AG09319 (cell line): ENCODE results near the gene ETS2.

Experiments
- DNase-seq: peaks from one replicate; pipeline ENCODE4 v3.0.0-alpha.2; 2010; ENCODE audit warnings: low read depth; ENCODE audit errors: extremely low read depth
- TF ChIP-seq, protein P1 (sequence below): IDR thresholded peaks from 2 replicates; pipeline ENCODE4 v1.5.1; 2011; ENCODE audit warnings: low read depth, mild to moderate bottlenecking, inconsistent platforms, low read length, moderate library complexity

The ETS2 gene

DNA sequence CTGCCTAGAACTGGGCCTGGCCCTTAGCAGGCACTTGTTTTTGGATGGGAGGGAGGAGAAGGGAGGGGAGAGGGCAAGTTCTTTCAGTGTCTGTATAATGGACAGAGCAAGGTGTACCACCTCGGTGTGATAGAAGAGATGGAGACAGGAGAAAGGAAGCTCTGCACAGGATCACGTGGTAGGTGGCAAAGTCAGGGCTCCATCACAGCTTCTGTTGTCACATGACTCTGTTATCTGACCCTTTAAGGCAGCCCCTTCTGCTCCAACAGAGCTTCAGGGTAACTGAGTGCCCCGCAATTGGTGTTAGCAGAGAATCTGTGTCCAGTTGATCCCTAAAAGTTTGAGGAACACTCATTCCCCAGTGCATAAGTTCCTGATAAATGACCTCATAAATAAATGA is 16.5 kb upstream of the ETS2 start:
- TF ChIP-seq, protein P1, sequence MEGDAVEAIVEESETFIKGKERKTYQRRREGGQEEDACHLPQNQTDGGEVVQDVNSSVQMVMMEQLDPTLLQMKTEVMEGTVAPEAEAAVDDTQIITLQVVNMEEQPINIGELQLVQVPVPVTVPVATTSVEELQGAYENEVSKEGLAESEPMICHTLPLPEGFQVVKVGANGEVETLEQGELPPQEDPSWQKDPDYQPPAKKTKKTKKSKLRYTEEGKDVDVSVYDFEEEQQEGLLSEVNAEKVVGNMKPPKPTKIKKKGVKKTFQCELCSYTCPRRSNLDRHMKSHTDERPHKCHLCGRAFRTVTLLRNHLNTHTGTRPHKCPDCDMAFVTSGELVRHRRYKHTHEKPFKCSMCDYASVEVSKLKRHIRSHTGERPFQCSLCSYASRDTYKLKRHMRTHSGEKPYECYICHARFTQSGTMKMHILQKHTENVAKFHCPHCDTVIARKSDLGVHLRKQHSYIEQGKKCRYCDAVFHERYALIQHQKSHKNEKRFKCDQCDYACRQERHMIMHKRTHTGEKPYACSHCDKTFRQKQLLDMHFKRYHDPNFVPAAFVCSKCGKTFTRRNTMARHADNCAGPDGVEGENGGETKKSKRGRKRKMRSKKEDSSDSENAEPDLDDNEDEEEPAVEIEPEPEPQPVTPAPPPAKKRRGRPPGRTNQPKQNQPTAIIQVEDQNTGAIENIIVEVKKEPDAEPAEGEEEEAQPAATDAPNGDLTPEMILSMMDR = no peak
- DNase-seq = no peak

DNA sequence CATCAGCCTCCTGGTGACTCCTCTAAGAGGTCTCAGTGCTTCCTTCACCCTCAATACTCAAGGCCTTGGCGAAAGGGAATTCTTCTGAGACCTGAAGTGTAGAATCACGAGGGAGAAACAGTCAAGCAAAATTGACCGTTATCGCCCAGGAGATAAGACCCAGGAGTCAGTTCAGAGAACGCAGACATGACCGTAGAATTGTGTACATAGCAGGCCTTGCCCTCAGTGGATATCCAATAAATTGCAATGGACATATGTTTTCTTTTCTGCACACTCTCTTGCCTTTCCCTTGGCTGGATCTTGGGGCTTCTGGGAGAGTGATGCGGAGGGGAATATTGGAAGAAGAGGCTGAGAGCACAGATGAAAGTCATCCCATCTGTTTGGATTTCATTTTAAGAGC is 15.7 kb upstream of the ETS2 start:
- no peak for DNase-seq
- TF ChIP-seq, protein P1 = no peak

DNA sequence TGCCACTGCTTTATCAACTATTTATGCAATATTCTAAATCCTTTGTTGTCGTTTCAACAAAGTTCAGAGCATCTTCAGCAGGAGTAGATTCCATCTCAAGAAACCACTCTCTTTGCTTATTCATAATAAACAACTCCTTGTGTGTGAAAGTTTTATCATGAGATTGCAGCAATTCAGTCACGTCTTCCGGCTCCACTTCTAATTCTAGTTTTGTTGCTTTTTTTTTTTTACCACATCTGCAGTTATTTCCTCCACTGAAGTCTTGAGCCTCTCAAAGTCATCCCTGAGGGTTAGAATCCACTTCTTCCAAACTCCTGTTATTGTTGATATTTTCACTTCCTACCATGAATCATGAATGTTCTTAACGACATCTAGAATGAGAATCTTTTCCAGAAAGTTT is 14.8 kb upstream of the ETS2 start:
- TF ChIP-seq, protein P1 = no peak
- DNase-seq = no peak

DNA sequence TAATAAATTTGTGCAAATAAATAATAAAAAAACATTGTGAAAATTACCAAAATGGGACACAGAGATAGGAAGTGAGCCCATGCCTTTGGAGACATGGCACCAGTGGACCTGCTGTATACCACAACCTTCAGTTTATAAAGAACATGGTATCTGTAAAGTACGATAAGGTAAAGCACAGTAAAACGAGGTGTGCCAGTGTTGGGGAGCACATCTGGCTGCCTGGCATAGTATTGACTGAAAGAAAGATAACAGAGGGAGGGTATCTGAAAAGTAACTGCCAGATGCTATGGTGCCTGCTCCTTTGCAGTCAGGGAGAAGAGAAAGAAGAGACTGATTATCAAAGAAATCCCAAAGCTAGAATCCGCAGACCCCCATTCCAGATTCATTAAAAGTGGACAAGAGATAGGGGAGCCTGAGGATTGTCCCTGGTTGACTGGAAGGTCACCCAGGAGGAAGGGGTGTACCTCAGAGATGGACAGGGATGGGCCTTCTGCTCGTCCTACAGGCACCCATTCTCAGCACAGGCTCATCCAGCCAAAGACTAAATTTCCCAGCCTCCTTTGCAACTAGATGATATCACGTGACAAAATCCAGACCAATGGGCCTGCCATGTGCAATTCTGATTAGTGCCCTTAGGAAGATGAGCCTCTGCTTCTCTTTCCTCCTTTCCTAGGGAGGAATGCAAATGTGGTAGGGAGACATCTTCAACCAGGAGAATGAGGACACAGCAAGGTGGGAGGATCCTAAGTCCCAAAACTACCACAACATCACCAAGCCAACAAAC is 12.9 kb upstream of the ETS2 start:
- no peak for DNase-seq
- TF ChIP-seq, protein P1 = no peak

DNA sequence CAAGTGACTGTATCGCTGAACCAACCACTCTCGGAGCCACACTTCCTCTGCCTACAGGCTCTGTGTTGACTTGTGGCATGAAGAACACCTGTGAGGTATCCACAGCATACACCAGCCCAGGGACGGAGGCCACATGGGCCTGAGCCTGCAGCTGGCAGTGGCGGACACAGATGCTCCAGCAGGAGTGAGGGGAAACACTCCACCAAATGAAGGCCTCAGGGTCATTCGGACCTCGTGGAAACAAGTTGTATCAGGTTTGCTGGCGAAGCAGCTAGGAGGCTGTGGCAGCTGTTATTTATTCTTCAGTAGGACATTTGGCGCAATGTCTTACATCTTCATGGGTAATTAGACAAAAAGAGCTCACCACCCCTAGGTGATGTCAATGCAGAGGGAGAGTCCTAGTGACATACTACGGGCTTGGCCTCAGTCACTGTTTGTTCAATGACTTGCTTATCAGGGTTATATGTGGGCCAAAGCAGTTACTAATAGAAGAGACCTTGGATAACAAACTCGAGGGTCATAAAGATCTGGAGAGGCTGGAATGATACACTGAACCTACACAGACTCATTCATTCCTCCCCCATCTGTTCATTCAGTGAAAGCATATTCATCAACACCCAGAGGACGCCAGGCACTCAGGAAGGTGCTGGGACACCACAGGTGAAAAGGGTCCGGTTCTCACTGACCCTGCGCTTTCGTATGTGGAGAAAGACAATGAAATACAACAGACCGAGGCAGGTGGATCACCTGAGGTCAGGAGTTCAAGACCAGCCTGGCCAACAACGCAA is 11.6 kb upstream of the ETS2 start:
- no peak for DNase-seq
- TF ChIP-seq, protein P1 = no peak

DNA sequence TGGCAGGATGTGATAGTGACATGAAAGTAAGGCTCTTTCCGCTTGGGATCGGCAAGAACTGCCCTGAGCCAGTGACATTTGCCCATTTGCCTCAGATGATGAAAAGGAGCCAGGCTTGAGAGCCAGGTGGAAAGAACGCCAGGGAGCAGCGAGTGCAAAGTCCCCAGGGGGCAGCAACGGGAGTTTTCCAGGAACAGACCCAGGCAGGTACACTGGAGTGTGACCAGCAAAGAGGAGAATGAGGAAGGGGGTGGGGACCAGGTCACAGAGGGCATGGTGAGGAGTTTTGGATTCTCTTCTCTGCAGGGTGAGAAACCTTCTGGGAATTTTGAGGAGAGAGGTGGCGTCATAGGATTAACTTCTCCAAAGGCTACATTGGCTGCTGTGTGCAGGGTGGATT is 10.8 kb upstream of the ETS2 start:
- TF ChIP-seq, protein P1 = no peak
- no peak for DNase-seq

DNA sequence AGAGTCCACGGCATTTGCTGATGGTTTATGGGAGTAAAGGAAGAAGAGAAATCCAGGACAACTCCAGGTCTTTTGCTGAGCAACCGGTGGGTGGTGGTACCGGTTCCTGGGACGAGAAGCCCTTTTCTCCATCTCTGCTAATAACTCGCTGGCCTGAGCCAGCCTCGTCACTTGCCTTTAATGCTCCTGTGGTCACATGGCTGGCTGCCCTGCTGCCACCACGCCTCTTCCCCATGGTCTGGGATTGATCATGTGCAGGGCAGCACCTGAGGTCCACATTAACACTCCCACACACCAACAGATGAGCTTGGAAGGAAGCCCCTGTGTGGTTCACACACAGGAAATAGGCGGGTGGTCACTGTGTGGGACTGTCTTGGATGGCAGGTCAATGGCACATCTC is 10.3 kb upstream of the ETS2 start:
- no peak for DNase-seq
- TF ChIP-seq, protein P1 = no peak
